Stimulated activated CD4-positive, alpha-beta T cell treated with anti-CD3 and anti-CD28 coated beads, Interleukin-4, amount 100 ng/mL, for 4 hours (primary cell): ENCODE results near the gene DDX31.

Experiments used
- DNase-seq, 2 experiments: peaks; one replicate each; pipeline ENCODE4 v3.0.0-alpha.2; 2020

The DDX31 gene

DNA sequence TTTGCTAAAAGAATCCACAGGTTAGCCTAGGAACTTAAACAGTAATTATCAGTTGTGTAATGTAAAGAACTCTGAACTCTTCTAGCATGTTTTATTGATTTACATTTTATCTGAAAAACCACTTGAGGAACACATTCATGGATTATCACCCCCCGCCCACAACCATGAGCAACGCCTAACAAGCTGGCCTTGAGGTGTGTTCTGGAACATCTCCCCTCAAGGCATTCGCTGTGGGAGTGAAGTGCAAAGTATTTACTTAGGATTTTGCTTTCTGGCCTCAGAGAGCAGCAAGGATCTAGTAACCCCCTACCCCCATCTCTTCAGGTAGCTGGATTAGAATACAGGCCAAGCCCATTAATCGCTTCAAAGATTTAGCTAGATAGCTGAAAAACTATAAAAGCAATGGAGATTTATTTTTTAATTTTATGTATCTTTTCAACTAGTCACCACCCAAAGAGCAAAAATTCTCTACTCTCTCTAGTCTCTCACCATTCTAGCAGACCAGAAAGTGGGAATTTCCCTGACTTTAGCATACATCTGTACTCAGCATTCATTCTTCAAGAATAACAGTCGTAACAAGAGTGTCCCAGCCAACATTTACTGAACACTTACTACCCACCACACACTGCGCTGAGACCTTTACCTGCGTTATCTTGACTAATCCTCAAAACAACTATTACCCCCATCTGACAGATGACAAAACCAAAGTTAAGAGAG lies 37.2 kb downstream of the DDX31 start:
- DNase-seq = no peak

DNA sequence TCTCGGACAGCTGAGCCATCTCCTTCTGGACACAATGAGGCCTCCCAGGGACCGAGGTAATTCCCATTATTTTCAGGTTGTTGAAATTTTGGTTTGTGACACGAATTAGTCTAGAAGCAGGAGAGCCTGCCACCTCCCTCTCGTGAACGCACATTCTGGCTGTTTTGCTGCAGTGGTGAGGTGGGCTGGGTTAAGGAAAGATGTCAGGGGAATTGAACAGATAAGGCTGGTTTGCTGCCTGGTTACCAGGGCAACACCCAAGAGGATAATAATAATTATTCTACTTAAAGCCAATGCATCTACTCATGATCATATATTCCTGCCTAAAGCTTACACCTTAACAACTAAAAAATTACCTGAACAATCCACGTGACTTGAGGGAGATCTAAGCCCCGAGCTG lies 38.1 kb downstream of the DDX31 start:
- no peak for DNase-seq

DNA sequence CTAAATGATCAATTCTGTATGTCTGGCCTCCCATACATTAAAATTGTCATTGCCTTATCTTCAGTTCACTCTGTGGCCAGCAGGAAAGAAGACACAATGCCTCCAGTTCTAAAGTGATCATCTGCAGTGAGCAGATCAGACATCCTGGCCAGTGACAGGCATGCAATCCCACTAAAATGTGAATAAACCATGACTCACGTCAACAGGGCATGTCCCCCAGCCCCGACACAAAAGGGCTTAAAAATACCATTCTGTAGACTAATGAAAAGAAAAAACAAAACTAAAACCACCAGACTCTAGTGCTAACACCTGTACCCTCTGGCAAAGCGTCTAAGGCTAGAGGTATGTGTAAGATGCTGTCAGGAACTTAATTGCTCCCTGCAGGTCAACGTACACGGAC lies 38.5 kb downstream of the DDX31 start:
- no peak for DNase-seq

DNA sequence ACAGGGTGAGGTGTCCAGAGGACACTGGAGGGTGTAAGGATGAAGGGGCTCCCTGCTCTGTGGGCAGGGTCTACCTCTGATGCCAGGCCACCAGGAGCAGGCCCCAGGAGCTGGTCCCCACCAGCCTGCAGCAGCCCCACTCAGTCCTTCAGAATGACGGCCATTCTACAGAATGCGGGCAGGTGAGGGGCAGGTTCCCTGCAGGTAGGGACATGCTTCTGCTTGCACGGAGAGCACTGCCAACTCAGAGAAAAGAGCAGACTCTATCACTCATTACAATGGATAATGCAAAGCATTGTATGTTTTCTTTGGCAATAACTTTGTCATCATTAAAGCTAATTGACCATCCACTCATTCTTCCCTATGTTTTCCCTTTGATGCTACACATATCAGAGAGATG lies 39.0 kb downstream of the DDX31 start:
- no peak for DNase-seq

DNA sequence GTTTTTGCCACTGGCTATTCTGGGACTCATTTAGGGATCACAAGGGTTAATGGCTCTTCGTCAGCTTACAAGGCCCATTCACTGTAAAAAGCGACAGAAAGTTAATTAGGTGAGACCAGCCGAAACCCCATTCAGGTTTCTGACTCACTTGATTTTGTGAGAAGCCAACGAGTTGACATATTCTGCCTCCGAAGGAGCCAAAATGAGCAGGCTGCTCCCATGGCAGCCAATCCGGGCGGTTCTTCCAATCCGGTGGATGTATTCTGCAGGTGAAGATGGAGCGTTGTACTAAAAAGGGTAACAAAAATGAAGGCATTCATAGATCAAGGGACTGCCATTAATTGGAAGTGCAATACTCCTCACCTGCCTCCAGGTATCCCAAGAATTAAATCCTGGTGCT lies 39.7 kb downstream of the DDX31 start:
- DNase-seq = no peak

DNA sequence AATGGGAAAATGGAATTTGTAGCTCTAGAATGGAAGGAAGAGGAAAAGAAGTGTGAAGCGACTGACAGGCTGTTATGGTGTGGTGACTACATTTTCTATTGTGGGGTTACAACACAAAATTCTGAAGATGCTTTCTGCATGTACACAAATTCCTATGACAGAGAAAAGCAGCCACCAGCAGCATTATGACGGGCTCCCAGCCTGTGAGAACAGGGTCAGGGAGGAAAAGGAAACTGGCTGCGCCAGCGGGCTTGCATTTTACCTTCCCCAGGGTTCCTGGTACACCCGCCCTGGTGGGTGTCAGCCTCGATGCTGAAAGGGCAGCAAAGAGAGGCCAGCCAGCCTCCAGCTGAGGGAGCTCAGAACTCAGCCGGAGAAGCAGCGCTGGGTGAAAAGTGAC lies 41.0 kb downstream of the DDX31 start:
- no peak for DNase-seq

DNA sequence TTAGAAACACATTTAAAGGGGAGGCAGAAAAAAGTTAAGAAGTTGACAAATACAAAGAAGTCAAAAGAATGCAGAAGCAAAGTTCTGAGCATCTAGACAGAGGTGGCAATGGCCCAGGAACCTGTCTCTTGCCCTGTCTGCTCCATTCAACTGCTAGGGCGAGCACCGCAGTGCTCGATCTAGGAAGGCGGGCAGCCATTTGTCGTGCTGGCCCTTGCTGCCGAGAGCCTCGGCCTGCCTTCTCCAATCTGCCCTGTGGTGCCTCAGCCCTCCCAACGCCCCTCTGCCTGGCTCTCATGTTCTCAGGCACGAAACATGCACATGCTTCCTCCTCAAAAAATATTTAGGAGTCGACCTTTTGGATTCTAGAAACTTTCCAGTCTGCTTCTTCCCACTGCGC lies 42.2 kb downstream of the DDX31 start:
- DNase-seq = no peak

DNA sequence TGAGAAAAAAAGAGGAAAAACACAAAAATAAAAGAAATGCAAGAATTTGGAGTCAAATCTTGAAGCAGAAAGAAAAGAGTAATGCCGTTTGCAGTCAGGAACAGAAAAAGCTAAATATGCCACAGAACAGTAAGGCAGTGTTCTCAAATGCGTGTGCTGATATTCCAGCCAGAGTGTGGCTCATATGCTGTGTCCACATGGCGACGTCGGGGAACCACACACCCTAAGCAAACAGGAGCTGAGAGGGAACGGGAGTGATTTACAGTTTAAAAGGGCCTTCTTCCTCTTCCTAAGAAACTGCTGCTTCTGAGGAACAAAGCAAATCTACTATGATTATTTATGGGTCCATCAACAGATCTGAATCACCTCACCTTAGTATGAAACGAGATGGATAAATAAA lies 42.7 kb downstream of the DDX31 start:
- no peak for DNase-seq

DNA sequence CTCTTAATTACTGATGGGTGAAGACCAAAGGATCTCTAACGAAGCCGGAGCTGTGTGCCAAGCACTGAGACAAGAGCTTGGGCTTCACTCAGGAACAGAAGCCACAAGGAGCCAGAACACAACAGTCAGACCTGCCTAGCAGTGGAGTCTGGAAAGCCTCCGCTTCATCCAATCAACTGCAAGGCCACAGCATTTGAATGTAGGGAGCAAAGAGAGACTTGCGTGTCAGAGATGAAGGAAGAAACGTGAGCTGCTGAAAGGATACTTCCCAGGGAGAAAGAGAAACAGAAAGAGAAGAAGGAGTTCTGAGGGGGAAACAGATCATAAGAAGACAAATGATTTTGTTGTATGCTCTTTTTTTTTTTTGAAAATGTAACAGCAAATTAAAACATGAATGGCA lies 43.5 kb downstream of the DDX31 start:
- DNase-seq = no peak

DNA sequence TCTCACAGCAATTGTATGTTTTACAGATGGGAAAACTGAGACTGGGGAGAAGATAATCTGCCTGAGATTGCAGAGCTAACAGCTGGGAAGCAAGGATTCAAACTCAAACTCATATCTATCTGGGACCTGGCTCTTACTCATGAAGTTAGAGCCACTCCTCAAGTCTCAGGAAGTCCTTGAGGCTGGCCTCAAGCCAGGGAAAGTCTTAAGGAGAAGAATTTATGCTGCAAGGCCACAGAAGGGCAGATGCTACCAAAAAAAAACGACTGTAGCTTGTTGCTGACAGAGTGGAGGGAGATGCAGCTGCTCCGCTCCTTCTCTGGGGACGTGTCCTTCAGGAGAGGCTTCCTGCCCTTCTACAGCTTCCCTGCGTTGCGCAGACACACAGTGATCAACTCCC lies 47.6 kb downstream of the DDX31 start:
- no peak for DNase-seq

DNA sequence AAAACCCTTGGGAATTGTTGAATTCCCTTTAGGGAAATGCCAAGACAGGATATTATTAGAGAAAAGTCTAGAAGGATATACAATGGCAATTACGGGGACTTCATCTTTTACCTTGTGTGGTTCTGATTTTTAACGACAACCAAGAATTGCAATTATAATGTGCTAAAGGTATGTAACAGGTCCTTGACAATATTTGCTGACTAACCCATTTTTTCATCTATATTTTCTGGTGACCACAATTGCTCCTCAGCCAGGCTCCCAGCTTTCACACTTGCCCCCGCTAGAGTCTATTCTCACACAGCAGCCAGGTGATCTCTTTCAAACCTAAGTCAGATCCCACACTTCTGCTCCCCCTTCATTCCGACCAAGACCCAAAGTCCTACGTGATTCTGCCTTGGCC lies 53.1 kb downstream of the DDX31 start:
- no peak for DNase-seq

DNA sequence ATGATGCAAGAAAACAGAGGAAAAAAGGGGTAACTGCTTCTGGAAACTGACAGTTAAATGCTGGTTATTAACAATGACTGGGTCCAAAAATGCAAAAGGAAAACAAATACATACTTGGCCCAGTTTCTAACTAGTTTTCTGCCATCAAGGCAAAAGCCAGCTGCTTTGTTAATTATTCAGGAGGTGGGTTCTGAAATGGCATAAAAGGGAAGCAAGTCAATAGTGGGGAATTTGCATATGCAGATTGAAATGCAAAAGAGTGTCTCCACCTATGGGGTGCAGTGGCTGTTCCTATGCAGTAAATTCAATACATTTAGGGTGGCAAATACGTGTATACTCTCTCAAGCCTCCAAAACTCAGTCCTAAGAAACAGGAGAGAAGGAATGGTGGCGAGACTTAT lies 54.0 kb downstream of the DDX31 start:
- no peak for DNase-seq

DNA sequence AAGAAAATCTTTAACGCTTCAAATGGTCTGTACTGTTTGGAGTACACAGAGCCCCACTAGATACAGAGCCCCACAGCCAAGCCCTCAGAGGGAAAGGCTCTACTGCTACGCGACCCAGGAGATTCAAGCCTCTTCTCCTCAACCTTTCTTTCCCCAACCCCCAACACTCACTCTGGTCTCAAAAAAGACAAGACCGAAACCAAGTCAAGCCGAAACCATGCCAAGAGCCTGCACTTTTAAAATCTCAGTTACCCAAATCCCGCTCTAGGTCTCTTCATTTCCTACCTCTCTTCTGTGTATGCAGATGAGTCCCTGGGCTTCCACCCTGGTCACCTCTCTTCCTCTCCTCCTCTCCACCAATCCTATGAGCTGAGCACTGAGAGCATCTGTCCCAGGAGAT lies 55.5 kb downstream of the DDX31 start:
- no peak for DNase-seq

DNA sequence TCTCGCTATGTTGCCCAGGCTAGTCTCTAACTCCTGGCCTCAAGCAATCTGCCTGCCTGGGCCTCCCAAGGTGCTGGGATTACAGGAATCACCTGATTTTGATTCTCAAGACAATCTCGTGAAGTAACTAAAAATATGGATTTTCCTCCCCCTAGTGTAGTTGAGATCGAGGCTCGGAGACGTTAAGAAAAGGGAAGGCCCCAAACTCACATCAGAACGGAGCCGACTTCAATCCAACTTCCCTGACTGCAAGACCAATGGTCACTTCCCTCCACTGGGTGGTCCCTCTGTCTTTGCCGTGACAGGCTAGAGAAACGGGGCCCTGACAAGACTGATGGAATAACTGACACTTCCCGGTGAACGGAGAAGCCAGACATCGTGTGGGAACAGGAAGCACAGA lies 59.1 kb downstream of the DDX31 start:
- DNase-seq = no peak

DNA sequence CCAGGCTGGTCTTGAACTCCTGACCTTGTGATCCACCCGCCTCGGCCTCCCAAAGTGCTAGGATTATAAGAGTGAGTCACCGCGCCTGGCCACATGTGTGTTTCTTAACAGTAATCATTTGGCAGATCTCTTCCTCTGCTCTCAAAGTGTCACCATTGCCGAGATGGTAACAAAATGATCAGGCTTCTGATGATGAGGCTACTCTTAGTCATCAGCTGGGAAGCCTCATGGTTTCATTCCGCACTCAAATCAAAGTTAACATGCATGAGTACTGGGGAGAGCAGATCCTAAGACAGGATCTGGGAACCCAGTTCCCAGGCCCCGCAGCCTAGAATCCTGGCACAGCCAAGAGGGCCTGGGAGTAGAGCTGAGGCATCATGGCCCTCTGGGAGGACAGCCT lies 60.0 kb downstream of the DDX31 start:
- no peak for DNase-seq

DNA sequence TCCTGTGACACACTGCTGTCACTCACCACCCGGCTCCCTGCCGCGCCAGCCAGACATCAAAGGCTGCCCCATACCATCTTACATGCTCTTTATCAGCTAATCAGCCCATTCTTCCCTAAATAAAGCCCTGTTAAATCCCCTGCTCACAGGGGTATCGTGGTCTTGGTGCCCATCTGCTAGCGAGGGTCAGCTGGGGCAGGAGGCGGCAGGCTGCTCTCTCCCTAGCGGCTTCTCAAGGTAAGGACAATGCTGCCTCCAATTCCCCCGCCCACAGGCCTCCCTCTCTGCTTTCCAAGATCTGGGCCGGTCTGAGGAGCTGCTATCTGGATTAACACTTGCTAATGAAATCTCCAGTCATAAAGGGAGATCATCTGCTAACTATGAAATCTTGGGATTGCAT lies 60.6 kb downstream of the DDX31 start:
- DNase-seq = no peak

DNA sequence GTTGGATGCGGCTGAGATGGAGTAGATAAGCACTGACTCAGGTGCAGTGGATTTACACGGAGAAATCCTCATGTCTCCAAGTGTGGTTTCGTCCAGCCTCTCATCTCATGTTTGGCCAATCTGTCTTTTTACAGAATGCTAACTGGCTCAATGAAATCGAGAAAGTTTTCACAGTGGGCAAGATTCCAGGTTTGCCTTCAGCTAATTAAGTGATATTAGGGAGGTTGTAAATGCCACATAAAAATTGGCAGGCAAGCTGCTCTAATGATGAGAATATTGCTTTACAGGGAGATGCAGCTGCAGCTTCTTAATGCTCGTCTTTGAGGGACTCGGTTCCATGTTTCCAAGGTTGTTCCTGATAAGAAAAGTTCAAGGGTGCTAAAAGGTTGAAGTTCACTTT lies 63.7 kb downstream of the DDX31 start:
- DNase-seq = no peak

DNA sequence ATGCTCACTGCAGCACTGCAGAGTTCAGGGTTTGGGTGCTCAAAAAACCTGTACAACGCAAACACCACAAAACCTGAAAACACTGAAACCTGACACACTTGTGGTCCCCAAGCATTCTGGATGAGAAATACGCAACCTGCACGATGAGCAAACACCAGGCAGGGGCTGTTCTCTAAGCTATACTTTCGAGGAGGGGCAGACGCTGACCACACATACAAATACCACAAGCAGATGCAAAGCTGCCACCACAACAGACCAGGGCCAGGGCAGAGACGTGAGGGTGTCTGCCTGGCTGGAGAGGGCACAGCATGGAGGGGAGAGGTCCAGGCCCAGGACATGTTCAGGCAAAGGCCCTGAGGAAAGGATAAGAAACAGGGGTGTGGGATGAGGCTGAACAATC lies 64.4 kb downstream of the DDX31 start:
- DNase-seq = no peak

DNA sequence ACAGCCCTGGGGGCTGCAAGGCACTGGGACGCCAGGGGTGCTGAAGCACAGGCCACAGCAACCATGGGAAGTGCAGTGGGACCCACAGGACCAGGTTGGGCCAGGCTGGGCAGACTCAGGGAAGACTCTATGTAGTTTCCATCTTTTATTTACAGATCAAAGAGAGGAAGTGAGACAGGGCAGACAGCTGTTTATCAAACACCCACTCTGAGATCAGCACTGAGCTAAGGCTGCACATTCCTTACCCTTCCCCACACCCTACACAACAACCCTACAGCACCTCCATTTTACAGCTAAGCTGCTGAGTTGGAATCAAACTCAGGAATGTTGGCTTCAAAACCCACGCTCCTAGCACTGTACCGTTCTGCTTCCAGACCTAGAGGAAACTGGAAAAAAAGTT lies 67.6 kb downstream of the DDX31 start:
- DNase-seq = no peak

DNA sequence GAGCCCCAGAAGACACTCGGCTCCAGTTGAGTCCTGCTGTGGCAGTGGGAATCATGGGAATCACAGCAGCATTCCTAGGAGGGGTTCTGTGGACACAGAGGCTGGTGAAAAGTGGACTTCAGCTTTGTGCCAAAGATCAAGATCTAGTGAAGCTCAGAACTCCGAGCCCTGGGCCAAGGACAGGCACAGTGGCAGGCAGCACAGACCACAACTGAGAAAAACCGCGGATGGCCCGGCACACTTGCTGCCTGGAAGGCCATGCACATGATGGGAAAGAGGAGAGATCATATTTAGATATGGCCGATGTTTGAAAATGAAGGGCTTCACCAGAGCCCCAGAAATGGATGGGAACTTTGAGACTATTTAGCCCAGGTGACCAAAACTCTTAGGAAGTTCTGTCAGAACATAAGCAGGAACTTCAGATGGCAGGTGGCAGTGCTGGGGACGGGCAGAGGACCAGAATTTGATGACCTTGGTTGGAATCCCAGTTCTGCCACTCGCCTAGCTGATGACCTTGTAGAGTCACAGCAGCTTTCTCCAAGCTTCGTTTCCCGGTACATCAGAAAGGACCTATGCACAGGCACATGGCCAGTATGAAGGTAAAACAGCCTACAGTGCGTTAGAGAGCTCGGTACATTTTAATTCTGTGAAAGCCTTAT lies 69.3 kb downstream of the DDX31 start:
- DNase-seq = no peak

DNA sequence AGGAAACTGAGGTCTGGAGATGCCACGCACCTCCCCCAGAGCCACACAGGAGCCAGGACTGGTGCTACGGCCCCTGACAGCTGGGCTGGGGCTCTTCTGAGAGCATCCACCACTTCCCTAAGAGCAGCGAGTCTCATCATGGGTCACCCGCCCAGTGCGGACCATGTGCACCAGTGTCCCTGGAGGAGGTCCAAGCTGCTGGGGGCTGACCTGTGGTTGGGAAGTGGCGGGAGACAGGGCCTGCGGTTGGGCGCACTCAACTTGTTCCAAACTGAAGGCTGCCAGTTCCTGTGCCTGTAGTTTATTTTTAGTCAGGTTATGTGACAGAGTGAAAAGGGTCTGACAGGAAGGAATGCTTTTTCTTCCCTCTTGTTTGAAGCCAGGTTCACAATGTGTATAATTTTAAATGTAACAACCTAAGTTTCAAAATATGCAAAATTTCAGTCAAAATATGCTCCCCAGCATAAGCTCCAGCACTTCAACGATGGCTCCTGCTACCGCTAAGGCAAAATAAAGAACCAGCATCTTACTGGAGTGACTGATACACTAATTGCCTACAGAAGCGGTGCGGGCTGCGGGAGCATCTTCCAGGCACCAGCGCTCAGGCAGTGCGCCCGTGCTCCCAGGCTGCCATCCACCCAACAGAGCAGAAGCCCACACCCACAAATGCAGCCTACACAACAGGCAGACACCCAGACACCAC lies 72.6 kb downstream of the DDX31 start:
- DNase-seq = no peak

DNA sequence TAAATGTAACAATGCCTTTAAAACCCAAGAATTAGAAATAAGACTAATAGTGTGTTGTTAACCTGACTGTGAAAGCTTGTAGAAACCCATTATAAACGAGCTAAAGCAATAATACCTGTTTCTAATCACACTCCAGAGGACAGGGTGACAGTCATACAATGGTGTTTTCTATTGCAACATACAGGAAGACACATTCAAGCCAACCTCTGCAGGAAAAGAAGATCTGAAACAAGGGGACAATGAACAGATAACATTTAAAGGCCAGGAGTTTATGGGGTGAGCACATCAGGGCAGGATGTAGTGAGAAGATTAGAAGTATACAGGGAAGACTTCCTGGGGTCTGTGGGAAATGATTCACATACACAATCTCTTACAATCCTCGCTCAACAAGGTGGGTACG lies 73.6 kb downstream of the DDX31 start:
- no peak for DNase-seq

DNA sequence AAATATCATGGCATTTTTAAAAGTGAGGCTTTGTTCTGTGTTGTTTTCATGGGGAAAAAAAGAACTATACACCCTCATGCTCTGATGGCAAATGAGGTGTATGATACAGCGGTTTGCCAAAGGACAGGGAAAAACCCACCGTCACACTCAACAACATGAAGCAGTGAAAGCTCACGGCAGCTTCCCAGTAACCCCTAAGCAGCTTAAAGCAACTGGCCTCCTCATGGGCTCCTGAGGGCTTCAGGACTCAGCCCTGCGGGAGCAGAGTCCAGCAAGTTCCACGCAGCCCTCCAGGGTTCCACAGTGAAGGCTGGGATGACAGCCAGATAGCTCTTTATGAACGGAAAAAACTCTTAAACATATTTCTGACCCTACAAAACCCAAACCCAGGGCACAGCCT lies 74.5 kb downstream of the DDX31 start:
- DNase-seq = no peak

DNA sequence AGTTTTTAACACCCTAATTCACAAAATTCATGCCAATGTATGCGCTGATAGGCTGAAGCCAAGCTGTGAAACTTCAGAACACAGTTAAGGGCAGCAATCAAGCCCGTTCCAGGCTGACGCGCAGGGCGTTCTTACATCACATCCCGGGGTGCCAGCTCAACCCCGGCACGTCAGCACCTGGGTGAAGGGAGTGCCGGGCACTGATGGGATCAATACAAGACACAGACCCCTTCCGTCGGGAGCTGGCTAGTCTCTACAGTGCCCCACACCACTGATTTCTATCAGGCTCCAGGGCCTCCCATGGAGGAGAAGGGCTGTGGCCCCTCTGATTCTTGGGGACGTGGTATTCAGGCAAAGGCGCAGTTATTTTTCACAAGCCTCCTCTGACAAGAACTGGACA lies 75.4 kb downstream of the DDX31 start:
- DNase-seq = no peak

DNA sequence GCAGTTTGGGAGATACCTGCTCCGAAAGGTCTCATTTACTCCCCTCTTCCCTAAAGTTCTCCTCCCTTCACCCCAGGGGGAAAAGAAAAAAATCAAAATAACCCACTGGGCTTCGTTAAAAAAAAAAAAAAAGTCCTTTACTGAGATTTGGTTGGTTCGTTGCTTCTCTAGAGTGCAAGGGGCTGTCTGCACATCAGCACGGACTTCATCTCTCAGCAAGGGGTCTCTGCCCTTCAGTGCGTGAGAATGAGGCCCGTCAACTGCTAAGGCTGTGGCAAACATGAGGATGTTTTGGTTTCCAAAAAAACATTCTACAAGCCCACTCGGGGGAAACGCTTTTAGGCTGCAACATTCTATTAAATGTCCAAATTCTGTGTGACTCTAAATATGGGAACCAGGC lies 77.3 kb downstream of the DDX31 start:
- no peak for DNase-seq
